GM23338 (cell line): ENCODE data around the gene TEDC1. TPM values are rescaled to one million over a fixed set of nuclear protein-coding genes. Genes with fewer than 3 reads are reported as not detected.

Experiments used
- ATAC-seq: fragments of 200-7000 bp; cut with Tn5 transposase; 3 replicates; pipeline ENCODE4 v1.9.1; 2020
- DNase-seq: peaks from one replicate; pipeline ENCODE4 v3.0.0-alpha.2; 2015; ENCODE audit warnings: low spot score
- H2AFZ ChIP-seq: fragments of 200-600 bp; sonication (generic); 2 replicates; pipeline ENCODE4 v1.8.0; 2016; ENCODE audit warnings: antibody characterized with exemption, mild to moderate bottlenecking, moderate library complexity
- H3F3A ChIP-seq: fragments of 200-600 bp; sonication (generic); replicated peaks from 2 replicates; pipeline ENCODE4 v1.8.0; 2017; ENCODE audit warnings: antibody characterized with exemption, mixed run types, low read depth
- H3K27ac ChIP-seq: fragments of 200-600 bp; sonication (generic); 2 replicates; pipeline ENCODE4 v1.6.1; 2016; ENCODE audit warnings: low read depth
- H3K27me3 ChIP-seq: fragments of 200-600 bp; sonication (generic); 2 replicates; pipeline ENCODE4 v1.8.0; 2016; ENCODE audit warnings: mild to moderate bottlenecking, mixed run types, moderate library complexity; ENCODE audit not compliant: insufficient read depth
- H3K36me3 ChIP-seq: fragments of 200-600 bp; sonication (generic); 2 replicates; pipeline ENCODE4 v1.8.0; 2016; ENCODE audit warnings: mild to moderate bottlenecking; ENCODE audit not compliant: insufficient read depth
- H3K4me1 ChIP-seq: fragments of 200-600 bp; sonication (generic); 2 replicates; pipeline ENCODE4 v1.8.0; 2016; ENCODE audit warnings: mild to moderate bottlenecking, moderate library complexity; ENCODE audit not compliant: insufficient read depth
- H3K4me2 ChIP-seq: fragments of 200-600 bp; sonication (generic); 2 replicates; pipeline ENCODE4 v1.7.1; 2017; ENCODE audit warnings: mixed run types
- H3K4me3 ChIP-seq: fragments of 200-600 bp; sonication (generic); 2 replicates; pipeline ENCODE4 v1.6.1; 2016; ENCODE audit warnings: mixed run types
- H3K79me2 ChIP-seq: fragments of 200-600 bp; sonication (generic); replicated peaks from 2 replicates; pipeline ENCODE4 v1.8.0; 2017; ENCODE audit warnings: mild to moderate bottlenecking; ENCODE audit not compliant: insufficient read depth
- H3K9me2 ChIP-seq: fragments of 200-600 bp; sonication (generic); 2 replicates; pipeline ENCODE4 v1.8.0; 2017; ENCODE audit not compliant: insufficient read depth
- H4K20me1 ChIP-seq: fragments of 200-600 bp; sonication (generic); replicated peaks from 2 replicates; pipeline ENCODE4 v1.8.0; 2017; ENCODE audit warnings: mild to moderate bottlenecking; ENCODE audit not compliant: insufficient read depth
- H3K27ac Mint-ChIP-seq: 2 replicates; pipeline ENCODE4 v1.8.0; 2020; ENCODE audit warnings: inconsistent platforms, mild to moderate bottlenecking, moderate library complexity, mixed read lengths
- H3K27me3 Mint-ChIP-seq: 3 replicates; pipeline ENCODE4 v1.8.0; 2022; ENCODE audit warnings: low read depth, mild to moderate bottlenecking, moderate library complexity, mixed read lengths, inconsistent platforms; ENCODE audit not compliant: insufficient read depth, poor library complexity
- H3K36me3 Mint-ChIP-seq: 3 replicates; pipeline ENCODE4 v1.8.0; 2021; ENCODE audit warnings: low read depth, mild to moderate bottlenecking, inconsistent platforms, moderate library complexity, mixed read lengths
- H3K4me1 Mint-ChIP-seq: 3 replicates; pipeline ENCODE4 v1.8.0; 2020; ENCODE audit warnings: mild to moderate bottlenecking, inconsistent platforms, mixed read lengths
- H3K4me3 Mint-ChIP-seq: 3 replicates; pipeline ENCODE4 v1.8.0; 2021; ENCODE audit warnings: moderate library complexity, mild to moderate bottlenecking, inconsistent platforms, mixed read lengths
- H3K9me3 Mint-ChIP-seq: 3 replicates; pipeline ENCODE4 v1.8.0; 2020; ENCODE audit warnings: moderate library complexity, mild to moderate bottlenecking, inconsistent platforms, mixed read lengths
- CREB1 ChIP-seq: fragments of 250-450 bp; sonication (Bioruptor Pico); IDR thresholded peaks from 2 replicates; pipeline ENCODE4 v1.5.0; 2020; ENCODE audit warnings: low read depth, mild to moderate bottlenecking, moderate library complexity
- ETS1 ChIP-seq: IDR thresholded peaks from 2 replicates; pipeline ENCODE4 v1.6.1; 2016; ENCODE audit warnings: antibody characterized with exemption
- EZH2 ChIP-seq: fragments of 200-600 bp; sonication (generic); IDR thresholded peaks from one replicate; pipeline ENCODE4 v1.8.0; 2017; ENCODE audit warnings: antibody characterized with exemption, mild to moderate bottlenecking, low read depth; ENCODE audit not compliant: unreplicated experiment
- EZH2phosphoT487 ChIP-seq: fragments of 200-600 bp; sonication (generic); IDR thresholded peaks from one replicate; pipeline ENCODE4 v1.8.1; 2018; ENCODE audit warnings: antibody characterized with exemption; ENCODE audit not compliant: unreplicated experiment
- NANOG ChIP-seq: IDR thresholded peaks from 2 replicates; pipeline ENCODE4 v1.6.1; 2016; ENCODE audit warnings: antibody characterized with exemption, borderline replicate concordance
- POLR2AphosphoS5 ChIP-seq: IDR thresholded peaks from 2 replicates; pipeline ENCODE4 v1.6.1; 2016; ENCODE audit warnings: antibody characterized with exemption, low read depth
- REST ChIP-seq: IDR thresholded peaks from one replicate; pipeline ENCODE4 v1.6.1; 2018; ENCODE audit warnings: antibody characterized with exemption; ENCODE audit not compliant: unreplicated experiment
- STAT1 ChIP-seq: IDR thresholded peaks from one replicate; pipeline ENCODE4 v1.6.1; 2016; ENCODE audit warnings: antibody characterized with exemption; ENCODE audit not compliant: unreplicated experiment
- ZNF331 ChIP-seq: fragments of 250-450 bp; sonication (Bioruptor Pico); IDR thresholded peaks from 2 replicates; pipeline ENCODE4 v1.5.0; 2020; ENCODE audit warnings: low read depth, mild to moderate bottlenecking, moderate library complexity
- ZNF462 ChIP-seq: fragments of 250-450 bp; sonication (Bioruptor Pico); IDR thresholded peaks from 2 replicates; pipeline ENCODE4 v1.5.0; 2020; ENCODE audit warnings: mild to moderate bottlenecking, moderate library complexity
- polyA plus RNA-seq: library from polyadenylated mRNA; unstranded; fragments of >200 nt; fragmentation: Nextera tagmentation; extraction: Ambion mirVana; gene quantifications from 2 replicates; pipeline ENCODE4 v1.2.1, GENCODE V29; 2016
- total RNA-seq: library from RNA; depleted of rRNA; stranded (reverse); fragments of >200 nt; shearing (Covaris generic); gene quantifications from 2 replicates; pipeline ENCODE4 v1.2.3, GENCODE V29; 2014

Gene TEDC1
- total and polyA plus RNA-seq, 2 experiments from 2014 or later, result 5.9 to 16.3 TPM

DNA sequence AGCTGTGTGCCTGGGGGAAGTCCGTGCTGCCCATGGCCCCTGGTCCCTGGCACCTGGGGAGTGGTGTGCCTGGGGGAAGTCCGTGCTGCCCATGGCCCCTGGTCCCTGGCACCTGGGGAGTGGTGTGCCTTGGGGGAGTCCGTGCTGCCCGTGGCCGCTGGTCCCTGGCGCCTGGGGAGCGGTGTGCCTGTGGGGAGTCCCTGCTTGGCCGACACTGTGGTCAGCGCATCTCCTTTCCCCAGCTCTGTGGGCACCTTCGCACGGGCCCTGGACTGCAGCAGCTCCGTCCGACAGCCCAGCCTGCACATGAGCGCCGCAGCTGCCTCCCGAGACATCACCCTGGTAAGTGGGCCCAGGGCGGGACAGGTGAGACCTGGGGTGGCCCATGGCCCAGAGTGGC is 30.9 kb upstream of the TEDC1 start:
- H3K27me3 ChIP-seq, result no peaks in the 10 kb centered on the region
- H3K36me3 ChIP-seq, result peaks cover 3% of the 10 kb centered on the region; the same call in 1 of the 2 replicates
- DNase-seq (no peak), ATAC-seq (no peak)
- H3K4me3 Mint-ChIP-seq, result no peak overlapping the region
- no peaks in the 10 kb centered on the region for H3K4me1 ChIP-seq
- no peak overlapping the region for H3K4me3 ChIP-seq
- peaks cover 16% of the 10 kb centered on the region for H3K27me3 Mint-ChIP-seq
- H3K79me2 ChIP-seq, result no peaks in the 10 kb centered on the region
- peaks cover 34% of the 10 kb centered on the region for H3K36me3 Mint-ChIP-seq
- no peaks in the 10 kb centered on the region; the same call in 2 of the 3 replicates for H3K9me3 Mint-ChIP-seq
- H3K4me2 ChIP-seq, result no peak overlapping the region
- TF ChIP-seq ZNF462 (CRISPR knock-in tag), result no peak
- no peak for TF ChIP-seq ETS1
- no peak for TF ChIP-seq ZNF331 (CRISPR knock-in tag)
- 0 out of 2 replicates have a peak, but pooled peaks cover 4% of the 10 kb centered on the region for H3F3A ChIP-seq
- no peak overlapping the region for H3K27ac Mint-ChIP-seq
- no peak overlapping the region for H3K27ac ChIP-seq
- no peak overlapping the region for H2AFZ ChIP-seq
- peaks cover 8% of the 10 kb centered on the region; the same call in 1 of the 2 replicates for H4K20me1 ChIP-seq
- H3K9me2 ChIP-seq, result no peaks in the 10 kb centered on the region
- no peaks in the 10 kb centered on the region for H3K4me1 Mint-ChIP-seq

DNA sequence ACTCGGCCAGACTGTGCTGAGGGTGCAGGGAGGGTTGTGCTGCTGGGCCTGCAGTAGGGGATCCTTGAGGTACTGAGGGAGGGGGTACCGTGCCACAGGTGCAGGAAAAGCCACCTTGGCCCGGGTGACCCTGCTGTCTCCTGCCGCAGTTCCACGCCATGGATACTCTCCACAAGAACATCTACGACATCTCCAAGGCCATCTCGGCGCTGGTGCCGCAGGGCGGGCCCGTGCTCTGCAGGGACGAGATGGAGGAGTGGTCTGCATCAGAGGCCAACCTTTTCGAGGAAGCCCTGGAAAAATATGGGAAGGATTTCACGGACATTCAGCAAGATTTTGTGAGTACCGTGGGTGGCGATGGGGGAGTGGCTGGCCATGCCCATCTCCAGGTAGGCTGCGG is 30.4 kb upstream of the TEDC1 start:
- Histone ChIP-seq H4K20me1 (peaks cover 8% of the 10 kb centered on the region; the same call in 1 of the 2 replicates), H3F3A (no peaks in the 10 kb centered on the region), H3K79me2 (no peaks in the 10 kb centered on the region), H3K9me2 (no peaks in the 10 kb centered on the region), H2AFZ (no peak overlapping the region), H3K27ac (no peak overlapping the region), H3K4me3 (no peak overlapping the region), H3K36me3 (peaks cover 3% of the 10 kb centered on the region; the same call in 1 of the 2 replicates), H3K4me1 (no peaks in the 10 kb centered on the region), H3K4me2 (no peak overlapping the region), H3K27me3 (no peaks in the 10 kb centered on the region)
- no peak for DNase-seq
- H3K4me1 Mint-ChIP-seq, result peaks cover 2% of the 10 kb centered on the region; the same call in 1 of the 3 replicates
- no peaks in the 10 kb centered on the region; the same call in 2 of the 3 replicates for H3K9me3 Mint-ChIP-seq
- ATAC-seq, result no peak
- no peak overlapping the region for H3K4me3 Mint-ChIP-seq
- H3K27ac Mint-ChIP-seq, result no peak overlapping the region
- H3K27me3 Mint-ChIP-seq, result peaks cover 16% of the 10 kb centered on the region
- H3K36me3 Mint-ChIP-seq, result peaks cover 33% of the 10 kb centered on the region
- TF ChIP-seq EZH2phosphoT487 (no peak), STAT1 (no peak), NANOG (no peak), CREB1 (no peak), POLR2AphosphoS5 (no peak), ZNF331 (CRISPR knock-in tag) (no peak), REST (no peak), EZH2 (no peak)
